Naive thymus-derived CD4-positive, alpha-beta T cell (primary cell): ENCODE data around the gene METTL26. TPM values are rescaled to one million over a fixed set of nuclear protein-coding genes. Genes with fewer than 3 reads are reported as not detected.

Source experiments
- ATAC-seq: fragments of 150-1000 bp; cut with Tn5 transposase; 2 replicates; pipeline ENCODE4 v1.10.0; 2021; ENCODE audit warnings: mild to moderate bottlenecking, moderate library complexity
- CTCF ChIA-PET: fragments of 350-600 bp; sonication (Branson Sonifier 250); formaldehyde crosslinking; loops from one replicate; lab custom pipeline; 2021; ENCODE audit warnings: antibody characterized with exemption; lab: Charles Lee
- POLR2A ChIA-PET: fragments of 350-600 bp; sonication (Branson Sonifier 250); formaldehyde crosslinking; loops from one replicate; lab custom pipeline; 2021; ENCODE audit warnings: antibody characterized with exemption, inconsistent platforms; lab: Charles Lee
- DNase-seq, 9 donors: peaks; one replicate each; pipeline versions ENCODE4 v3.0.0 to v3.0.0-alpha.2; 2020 to 2022; ENCODE audit warnings: mixed read lengths in 1 of 9
- H3K27ac ChIP-seq: one replicate; pipeline ENCODE4 v1.7.0; 2013; ENCODE audit warnings: mild to moderate bottlenecking, low read depth, low read length, moderate library complexity
- H3K27me3 ChIP-seq, 2 donors: one replicate each; pipeline ENCODE4 v1.7.0; 2013; ENCODE audit warnings: low read length in 2 of 2, mild to moderate bottlenecking in 2 of 2, moderate library complexity in 2 of 2; ENCODE audit not compliant: control insufficient read depth in 2 of 2, insufficient read depth in 2 of 2
- H3K36me3 ChIP-seq, 3 experiments: 1 replicate in 2 of 3; 2 replicates in 1 of 3; pipeline ENCODE4 v1.7.0; 2013; ENCODE audit warnings: low read length in 3 of 3, mild to moderate bottlenecking in 3 of 3, moderate library complexity in 1 of 3; ENCODE audit not compliant: insufficient read depth in 3 of 3, control insufficient read depth in 2 of 3
- H3K4me1 ChIP-seq, 2 donors: one replicate each; pipeline ENCODE4 v1.7.0; 2013; ENCODE audit warnings: low read length in 2 of 2, mild to moderate bottlenecking in 2 of 2, moderate library complexity in 1 of 2; ENCODE audit not compliant: control insufficient read depth in 2 of 2, insufficient read depth in 2 of 2
- H3K4me3 ChIP-seq: 2 replicates; pipeline ENCODE4 v1.7.0; 2013; ENCODE audit warnings: mild to moderate bottlenecking, low read length
- H3K9me3 ChIP-seq, 3 experiments: 1 replicate in 2 of 3; 2 replicates in 1 of 3; pipeline ENCODE4 v1.7.0; 2013; ENCODE audit warnings: low read length in 3 of 3; ENCODE audit not compliant: control insufficient read depth in 2 of 3
- H3K27ac Mint-ChIP-seq, 9 donors: one replicate each; pipeline ENCODE4 v1.8.0; 2020 to 2022; ENCODE audit warnings: mixed read lengths in 9 of 9, mild to moderate bottlenecking in 8 of 9, moderate library complexity in 5 of 9, inconsistent platforms in 2 of 9
- H3K27me3 Mint-ChIP-seq, 5 donors: one replicate each; pipeline ENCODE4 v1.8.0; 2021 to 2022; ENCODE audit warnings: mixed read lengths in 5 of 5, mild to moderate bottlenecking in 1 of 5
- H3K36me3 Mint-ChIP-seq, 5 donors: one replicate each; pipeline ENCODE4 v1.8.0; 2020 to 2022; ENCODE audit warnings: mixed read lengths in 5 of 5, mild to moderate bottlenecking in 3 of 5, inconsistent platforms in 1 of 5
- H3K4me1 Mint-ChIP-seq, 7 donors: one replicate each; pipeline ENCODE4 v1.8.0; 2020 to 2022; ENCODE audit warnings: mixed read lengths in 7 of 7, mild to moderate bottlenecking in 3 of 7, inconsistent platforms in 1 of 7
- H3K4me3 Mint-ChIP-seq, 10 donors: one replicate each; pipeline ENCODE4 v1.8.0; 2020 to 2022; ENCODE audit warnings: mild to moderate bottlenecking in 10 of 10, mixed read lengths in 10 of 10, moderate library complexity in 6 of 10, inconsistent platforms in 2 of 10
- H3K9me3 Mint-ChIP-seq, 11 donors: one replicate each; pipeline ENCODE4 v1.8.0; 2020 to 2022; ENCODE audit warnings: mixed read lengths in 11 of 11, mild to moderate bottlenecking in 4 of 11, inconsistent platforms in 1 of 11, moderate library complexity in 1 of 11
- intact Hi-C, 2 donors: fragments of 100-400 bp; cut with micrococcal nuclease; formaldehyde crosslinking; loops; one replicate each; pipeline ENCODE4 v1.15.1; 2023
- polyA plus RNA-seq, 2 donors: library from polyadenylated mRNA; unstranded; fragments of 300-500 nt; fragmentation: Illumina TruSeq; gene quantifications; one replicate each; pipeline ENCODE4 v1.2.3, GENCODE V29; 2021
- total RNA-seq, 6 experiments: library from RNA in 5 of 6; stranded (reverse) in 5 of 6; gene quantifications; 1 replicate in 5 of 6; 2 replicates in 1 of 6; pipeline ENCODE4 v1.2.3 and lab custom pipeline; 2021 to 2026

Gene METTL26
- total and polyA plus RNA-seq, 7 experiments from 2014 or later, result 41.7 to 97.5 (median 70.7) TPM

GRCh38 chr16:682493-683395 is 46.6 kb upstream of the METTL26 start:
- Mint-ChIP-seq H3K27me3 (no peaks in the 10 kb centered on the region), H3K4me3 (peak overlapping the region; percentile 68 to 87 (median 76)), H3K27ac (peak overlapping the region in 7 of 9 donors; percentile 38 to 76 (median 58)), H3K4me1 (peaks cover 10 to 29% (median 18%) of the 10 kb centered on the region in 7 donors), H3K9me3 (no peaks in the 10 kb centered on the region), H3K36me3 (peaks cover 0 to 9% (median 0%) of the 10 kb centered on the region in 5 donors)
- Histone ChIP-seq H3K27ac (peak overlapping the region; percentile 78), H3K4me3 (no peak overlapping the region), H3K36me3 (peaks cover 0 to 45% (median 12%) of the 10 kb centered on the region in 3 experiments), H3K4me1 (peaks cover 9 to 27% of the 10 kb centered on the region in 2 donors), H3K27me3 (no peaks in the 10 kb centered on the region), H3K9me3 (no peaks in the 10 kb centered on the region)
- intact Hi-C loops, result loop anchor here in 1 of 2 donors (5.0 kb wide), 2 partner anchors 450 to 740 kb away; partner anchors contain the start of genes FAM234A and UQCC4
- DNase-seq (no peak), ATAC-seq (no peak)
- POLR2A ChIA-PET, result interaction anchor here (0.6 to 3.8 kb wide), 4 partner anchors 7 to 710 kb away, joined by 7 to 34 read pairs (median 16); partner anchors contain the start of genes RHOT2 and WDR24
- CTCF ChIA-PET, result no interaction called here

GRCh38 chr16:681746-682427 is 45.8 kb upstream of the METTL26 start:
- H3K27me3 Mint-ChIP-seq, result no peaks in the 10 kb centered on the region
- DNase-seq (no peak), ATAC-seq (no peak)
- ChIA-PET POLR2A (interaction anchor here (0.9 to 3.8 kb wide), 8 partner anchors 8 to 40 kb away, joined by 3 to 34 read pairs (median 7); partner anchors contain the start of genes MCRIP2, METRN, RHOT2 and WDR24), CTCF (no interaction called here)
- H3K9me3 Mint-ChIP-seq, result no peaks in the 10 kb centered on the region
- peaks cover 0 to 37% (median 12%) of the 10 kb centered on the region in 3 experiments for H3K36me3 ChIP-seq
- H3K9me3 ChIP-seq, result no peaks in the 10 kb centered on the region
- peak overlapping the region in 5 of 9 donors; percentile 55 to 81 (median 66) for H3K27ac Mint-ChIP-seq
- peaks cover 10 to 31% (median 18%) of the 10 kb centered on the region in 7 donors for H3K4me1 Mint-ChIP-seq
- H3K4me3 Mint-ChIP-seq, result peak overlapping the region; percentile 68 to 87 (median 74)
- no peaks in the 10 kb centered on the region for H3K27me3 ChIP-seq
- intact Hi-C loops, result loop anchor here (2.0 to 5.0 kb wide), 4 partner anchors 289 to 1283 kb away; partner anchors contain the start of genes FAM234A (in 1 of the 2), LMF1 (in 1 of the 2), RPS2 (in 1 of the 2) and UQCC4 (in 1 of the 2)
- H3K4me3 ChIP-seq, result no peak overlapping the region
- peaks cover 9 to 27% of the 10 kb centered on the region in 2 donors for H3K4me1 ChIP-seq
- peak overlapping the region; percentile 12 for H3K27ac ChIP-seq
- peaks cover 0 to 9% (median 0%) of the 10 kb centered on the region in 5 donors for H3K36me3 Mint-ChIP-seq

GRCh38 chr16:680967-681745 is 45.1 kb upstream of the METTL26 start:
- POLR2A ChIA-PET, result interaction anchor here (0.9 to 3.8 kb wide), 11 partner anchors 8 to 112 kb away, joined by 3 to 34 read pairs (median 4); partner anchors contain the start of genes MCRIP2, METRN, RHOT2 and WDR24
- Histone ChIP-seq H3K36me3 (peaks cover 0 to 30% (median 12%) of the 10 kb centered on the region in 3 experiments), H3K4me3 (peak overlapping the region; percentile 71), H3K27ac (peak overlapping the region; percentile 79), H3K4me1 (peaks cover 9 to 27% of the 10 kb centered on the region in 2 donors), H3K9me3 (no peaks in the 10 kb centered on the region), H3K27me3 (no peaks in the 10 kb centered on the region)
- H3K9me3 Mint-ChIP-seq, result no peaks in the 10 kb centered on the region
- ATAC-seq (no peak), DNase-seq (no peak)
- H3K4me3 Mint-ChIP-seq, result peak overlapping the region; percentile 64 to 84 (median 74)
- H3K27ac Mint-ChIP-seq, result peak overlapping the region in 5 of 9 donors; percentile 51 to 81 (median 66)
- peaks cover 0 to 9% (median 0%) of the 10 kb centered on the region in 5 donors for H3K36me3 Mint-ChIP-seq
- no peaks in the 10 kb centered on the region for H3K27me3 Mint-ChIP-seq
- H3K4me1 Mint-ChIP-seq, result peaks cover 10 to 33% (median 18%) of the 10 kb centered on the region in 7 donors
- intact Hi-C loops, result loop anchor here (1.0 to 5.0 kb wide), 6 partner anchors 9 to 1284 kb away; partner anchors contain the start of genes FAM234A (in 1 of the 2), LMF1 (in 1 of the 2), RPS2 (in 1 of the 2) and UQCC4 (in 1 of the 2)
- CTCF ChIA-PET, result no interaction called here

- DNase-seq (no peak), ATAC-seq (no peak)
- H3K4me1 Mint-ChIP-seq, result peaks cover 10 to 33% (median 18%) of the 10 kb centered on the region in 7 donors
- H3K4me1 ChIP-seq, result peaks cover 9 to 25% of the 10 kb centered on the region in 2 donors
- H3K4me3 ChIP-seq, result peak overlapping the region; percentile 71
- peaks cover 0 to 24% (median 12%) of the 10 kb centered on the region in 3 experiments for H3K36me3 ChIP-seq
- peak overlapping the region; percentile 79 for H3K27ac ChIP-seq
- peaks cover 0 to 9% (median 0%) of the 10 kb centered on the region in 5 donors for H3K36me3 Mint-ChIP-seq
- no peaks in the 10 kb centered on the region for H3K9me3 ChIP-seq
- POLR2A ChIA-PET, result interaction anchor here (0.8 to 3.8 kb wide), 10 partner anchors 9 to 112 kb away, joined by 3 to 34 read pairs (median 5); partner anchors contain the start of genes METTL26, RHOT2 and WDR24
- CTCF ChIA-PET, result no interaction called here
- intact Hi-C loops, result loop anchor here (1.0 to 5.0 kb wide), 6 partner anchors 10 to 1284 kb away; partner anchors contain the start of genes FAM234A (in 1 of the 2), LMF1 (in 1 of the 2), RPS2 (in 1 of the 2) and UQCC4 (in 1 of the 2)
- peak overlapping the region in 4 of 9 donors; percentile 16 to 81 (median 40) for H3K27ac Mint-ChIP-seq
- H3K27me3 ChIP-seq, result no peaks in the 10 kb centered on the region
- no peaks in the 10 kb centered on the region for H3K9me3 Mint-ChIP-seq
- H3K4me3 Mint-ChIP-seq, result peak overlapping the region; percentile 64 to 86 (median 80)
- H3K27me3 Mint-ChIP-seq, result no peaks in the 10 kb centered on the region
Measured at GRCh38 chr16:680625-680945, 44.5 kb upstream of the METTL26 start.

GRCh38 chr16:679814-680624 is 43.9 kb upstream of the METTL26 start, which contains the start of gene STUB1:
Gene STUB1 (plus strand): TSS chr16:680410. CDS start chr16:680526, 116 bp downstream.
- peak within 1 kb of the TSS; percentile 79 for H3K27ac ChIP-seq
- Mint-ChIP-seq H3K9me3 (no peaks in the 10 kb centered on the region), H3K27me3 (peaks cover 0 to 4% (median 0%) of the 10 kb centered on the region in 5 donors), H3K4me3 (peak within 1 kb of the TSS; percentile 71 to 89 (median 84)), H3K36me3 (peaks cover 0 to 9% (median 0%) of the 10 kb centered on the region in 5 donors), H3K27ac (peak within 1 kb of the TSS in 7 of 9 donors; percentile 62 to 89 (median 83)), H3K4me1 (peaks cover 10 to 33% (median 22%) of the 10 kb centered on the region in 7 donors)
- DNase-seq (peak; percentile 72 to 96 (median 81)), ATAC-seq (peak; percentile 81)
- no peaks in the 10 kb centered on the region for H3K27me3 ChIP-seq
- POLR2A ChIA-PET, result interaction anchor here (0.8 to 3.8 kb wide), 10 partner anchors 10 to 111 kb away, joined by 3 to 34 read pairs (median 5); partner anchors contain the start of genes METTL26, RHOT2 and WDR24
- intact Hi-C loops, result loop anchor here (1.0 to 5.0 kb wide), 11 partner anchors 10 to 1285 kb away; partner anchors contain the start of genes FAM234A (in 1 of the 2), LMF1 (in 1 of the 2), METTL26 (in 1 of the 2) and RHOT2 (in 1 of the 2)
- H3K9me3 ChIP-seq, result no peaks in the 10 kb centered on the region
- H3K36me3 ChIP-seq, result peaks cover 0 to 24% (median 12%) of the 10 kb centered on the region in 3 experiments
- peaks cover 7 to 19% of the 10 kb centered on the region in 2 donors for H3K4me1 ChIP-seq
- peak within 1 kb of the TSS; percentile 71 for H3K4me3 ChIP-seq
- CTCF ChIA-PET, result no interaction called here
